GM12873 (cell line): Measurements from ENCODE around the gene NRF1.

ENCODE experiments used
- TF ChIP-seq, protein P1 (sequence below): IDR thresholded peaks from 2 replicates; pipeline ENCODE4 v1.5.1; 2012; ENCODE audit warnings: low read depth, mild to moderate bottlenecking, moderate library complexity, low read length, control low read depth; ENCODE audit not compliant: insufficient read depth; ENCODE audit errors: missing control alignments

Gene NRF1

DNA sequence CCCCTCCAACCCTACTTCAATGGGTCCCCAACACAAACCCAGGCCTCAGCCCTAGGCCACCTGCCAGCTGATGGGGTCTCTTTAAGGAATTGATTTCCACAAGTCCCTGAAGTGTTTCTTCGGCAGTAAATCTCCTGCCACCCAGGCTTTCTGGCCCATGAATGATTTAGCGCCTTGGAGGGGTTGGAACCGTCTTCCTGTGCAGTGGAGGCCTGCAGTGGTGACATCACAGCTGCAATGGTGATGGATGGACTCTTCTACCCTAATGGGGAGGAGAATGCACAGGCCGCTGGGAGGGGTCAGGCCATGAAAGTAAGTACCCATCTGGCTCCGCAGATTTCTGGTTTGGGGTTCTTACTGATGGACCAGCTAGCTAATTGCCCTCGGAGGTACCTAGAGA is 177.5 kb downstream of the NRF1 start:
- TF ChIP-seq, protein P1, sequence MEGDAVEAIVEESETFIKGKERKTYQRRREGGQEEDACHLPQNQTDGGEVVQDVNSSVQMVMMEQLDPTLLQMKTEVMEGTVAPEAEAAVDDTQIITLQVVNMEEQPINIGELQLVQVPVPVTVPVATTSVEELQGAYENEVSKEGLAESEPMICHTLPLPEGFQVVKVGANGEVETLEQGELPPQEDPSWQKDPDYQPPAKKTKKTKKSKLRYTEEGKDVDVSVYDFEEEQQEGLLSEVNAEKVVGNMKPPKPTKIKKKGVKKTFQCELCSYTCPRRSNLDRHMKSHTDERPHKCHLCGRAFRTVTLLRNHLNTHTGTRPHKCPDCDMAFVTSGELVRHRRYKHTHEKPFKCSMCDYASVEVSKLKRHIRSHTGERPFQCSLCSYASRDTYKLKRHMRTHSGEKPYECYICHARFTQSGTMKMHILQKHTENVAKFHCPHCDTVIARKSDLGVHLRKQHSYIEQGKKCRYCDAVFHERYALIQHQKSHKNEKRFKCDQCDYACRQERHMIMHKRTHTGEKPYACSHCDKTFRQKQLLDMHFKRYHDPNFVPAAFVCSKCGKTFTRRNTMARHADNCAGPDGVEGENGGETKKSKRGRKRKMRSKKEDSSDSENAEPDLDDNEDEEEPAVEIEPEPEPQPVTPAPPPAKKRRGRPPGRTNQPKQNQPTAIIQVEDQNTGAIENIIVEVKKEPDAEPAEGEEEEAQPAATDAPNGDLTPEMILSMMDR: no peak

DNA sequence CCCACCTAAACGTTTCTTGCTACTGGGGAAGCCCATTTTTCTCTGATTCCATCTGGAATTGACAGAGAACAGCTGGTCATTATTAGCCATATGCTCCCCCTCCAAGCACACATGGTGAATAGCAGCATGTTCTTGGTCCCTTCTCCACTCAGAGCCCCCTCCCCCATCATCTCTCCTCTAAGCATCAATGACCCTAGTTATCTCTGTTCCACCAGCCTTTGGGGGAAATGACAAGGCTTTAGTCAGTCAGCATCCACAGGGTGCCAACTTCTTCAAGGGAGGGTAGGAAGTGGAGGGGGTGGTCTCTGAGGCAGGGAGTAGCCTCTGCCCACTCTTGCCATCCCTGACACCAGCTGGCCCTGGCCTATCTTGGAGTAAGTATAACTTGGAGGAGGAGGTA is 178.1 kb downstream of the NRF1 start:
- TF ChIP-seq, protein P1: no peak

DNA sequence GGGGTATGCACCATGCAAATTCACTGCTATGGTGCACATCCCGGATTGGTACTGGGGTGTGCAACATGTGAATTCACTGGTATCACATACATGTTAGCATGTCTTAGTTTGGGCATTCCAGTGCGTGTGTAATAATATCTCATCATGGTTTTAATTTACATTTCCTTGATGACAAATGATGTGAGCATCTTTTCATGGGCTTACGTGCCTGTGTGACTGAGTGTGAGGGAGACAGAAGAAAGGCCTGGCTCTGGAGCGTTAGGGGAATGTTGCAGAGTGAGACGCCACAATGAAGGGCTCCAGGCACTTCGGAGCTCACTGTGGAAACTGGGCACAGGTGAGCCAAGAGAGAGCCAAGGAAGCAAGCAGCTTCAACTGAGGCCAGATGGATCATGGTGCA is 178.6 kb downstream of the NRF1 start:
- TF ChIP-seq, protein P1: no peak

DNA sequence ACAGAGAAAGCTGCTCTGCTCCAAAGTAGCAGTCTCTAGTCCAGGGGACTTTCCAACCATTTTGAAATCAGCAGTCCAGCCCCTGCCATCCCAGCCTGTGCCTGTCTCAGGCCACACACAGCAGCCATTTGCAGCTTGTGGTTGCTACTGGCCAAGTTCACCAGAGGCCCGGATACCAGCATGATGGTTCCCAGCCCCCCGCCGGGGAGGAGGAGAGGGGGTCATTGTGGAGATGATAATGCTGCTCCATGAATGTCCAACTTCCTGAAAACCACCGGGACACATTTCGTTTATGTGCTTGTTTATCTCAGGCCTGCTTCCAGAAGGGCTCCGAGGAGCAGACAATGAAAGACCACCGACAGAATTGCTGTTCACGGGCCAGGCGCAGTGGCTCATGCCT is 181.2 kb downstream of the NRF1 start:
- TF ChIP-seq, protein P1: no peak

DNA sequence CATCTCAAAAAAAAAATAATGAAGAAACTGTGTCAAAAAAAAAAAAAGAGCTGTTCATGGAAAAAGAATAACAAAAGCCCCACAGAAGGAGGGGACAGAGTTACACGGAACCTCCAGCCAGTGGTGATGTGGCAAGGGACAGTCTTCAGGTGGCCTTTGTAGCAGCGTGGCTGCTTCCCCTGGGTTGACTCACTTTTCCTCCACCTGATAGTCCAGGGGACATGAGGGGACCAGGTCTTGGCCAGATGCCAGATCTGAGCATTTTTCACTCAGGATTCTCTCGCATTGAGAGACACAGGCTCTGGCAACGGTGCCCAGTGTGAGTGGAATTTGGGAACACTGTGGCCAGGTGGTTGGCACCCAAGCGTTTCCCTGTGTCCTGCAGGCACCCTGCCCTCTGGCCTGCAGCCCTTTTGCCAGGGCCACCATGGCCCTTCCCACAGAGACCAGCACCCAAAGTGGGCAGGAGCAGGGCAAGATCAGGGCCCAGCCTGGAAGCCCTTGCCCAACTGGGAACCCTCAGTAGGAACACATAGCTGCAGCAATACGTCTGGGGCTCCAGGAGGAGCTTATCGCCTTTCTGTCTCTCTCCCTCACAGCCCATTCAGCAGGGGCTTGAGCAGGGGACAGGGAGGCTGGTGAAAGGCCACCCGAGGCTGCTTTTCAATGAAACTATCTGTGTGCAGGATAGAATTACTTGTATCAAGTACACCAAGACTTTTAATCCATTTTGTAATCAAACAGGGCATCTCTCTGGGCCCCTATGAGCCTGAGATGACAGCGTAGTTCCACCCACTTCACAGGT is 182.2 kb downstream of the NRF1 start:
- TF ChIP-seq, protein P1: no peak

DNA sequence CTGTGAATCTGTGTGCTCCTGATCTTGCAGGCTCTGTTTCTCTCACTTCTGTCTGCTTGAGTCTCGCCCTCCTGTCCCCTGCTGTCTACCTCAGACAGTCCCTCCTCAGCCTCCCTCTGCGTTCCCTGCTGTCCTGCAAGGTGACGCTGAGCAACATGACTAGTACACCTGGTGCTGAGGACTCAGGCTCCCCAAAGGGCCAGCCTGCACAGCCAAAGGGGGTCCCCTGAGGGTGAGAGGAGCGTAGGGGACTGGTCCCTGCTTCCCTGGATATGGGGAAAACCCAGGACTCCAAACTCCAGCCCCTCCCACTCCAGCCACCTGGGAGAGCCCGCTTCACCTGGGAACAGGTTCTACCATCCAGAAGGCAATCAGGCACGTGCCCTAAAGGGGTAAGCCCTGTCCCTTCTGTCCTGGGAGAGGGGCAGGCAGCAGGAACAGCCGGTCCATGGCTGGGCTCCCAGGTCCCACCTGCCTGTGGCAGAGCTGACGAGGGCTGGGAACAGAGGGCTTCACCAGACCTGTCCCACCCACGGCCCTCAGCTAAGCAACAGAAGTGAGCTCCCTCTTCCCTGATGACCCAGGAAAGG is 184.8 kb downstream of the NRF1 start:
- TF ChIP-seq, protein P1: no peak

DNA sequence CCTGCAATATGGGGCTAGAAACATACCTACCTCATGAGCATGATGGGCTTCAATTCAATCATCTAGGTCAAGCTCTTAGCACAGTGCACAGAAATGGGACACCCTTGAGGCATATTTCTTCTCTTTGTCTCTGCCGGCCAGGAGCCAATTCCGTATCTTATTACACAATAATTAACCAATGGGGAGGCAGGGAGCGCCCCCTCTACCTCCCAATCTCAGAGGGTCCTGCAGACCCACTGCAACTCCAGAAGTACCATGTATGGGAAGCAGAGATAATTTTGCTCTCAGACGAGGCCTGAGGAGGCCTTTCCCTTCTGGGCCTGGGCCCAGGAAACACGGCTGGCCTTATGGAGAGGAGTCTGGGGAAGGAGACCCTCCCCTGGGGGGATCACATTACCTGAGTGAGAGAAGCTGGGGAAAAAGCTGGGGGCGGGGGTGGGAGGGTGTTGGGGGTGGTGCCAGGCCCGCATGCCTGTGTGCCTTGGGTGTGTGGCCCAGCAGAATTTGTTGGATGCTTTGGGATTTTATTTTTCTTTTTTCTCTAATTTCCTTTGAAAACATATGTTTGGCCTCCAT is 185.8 kb downstream of the NRF1 start:
- TF ChIP-seq, protein P1: no peak
